Astrocyte of the spinal cord (primary cell): ENCODE results near the gene LMNTD2.

ENCODE experiments used
- DNase-seq: peaks from one replicate; pipeline ENCODE4 v3.0.0; 2011; ENCODE audit warnings: low read depth, low spot score
- H3K4me3 ChIP-seq: 2 replicates; pipeline ENCODE4 v1.5.1; 2011; ENCODE audit warnings: low read depth, mild to moderate bottlenecking, low read length, moderate library complexity
- in situ Hi-C: cut with HindIII; loops from 2 replicates; pipeline ENCODE4 v1.10.0; 2017; ENCODE audit warnings: low sequenced_read_pairs
- TF ChIP-seq, protein P1 (sequence below): IDR thresholded peaks from 2 replicates; pipeline ENCODE4 v1.5.1; 2012; ENCODE audit warnings: low read depth, mild to moderate bottlenecking, low read length, inconsistent platforms

LMNTD2 gene

GRCh38 chr11:562046-562645 lies 1.6 kb upstream of the LMNTD2 start:
- no peak overlapping the region for H3K4me3 ChIP-seq
- TF ChIP-seq, protein P1, sequence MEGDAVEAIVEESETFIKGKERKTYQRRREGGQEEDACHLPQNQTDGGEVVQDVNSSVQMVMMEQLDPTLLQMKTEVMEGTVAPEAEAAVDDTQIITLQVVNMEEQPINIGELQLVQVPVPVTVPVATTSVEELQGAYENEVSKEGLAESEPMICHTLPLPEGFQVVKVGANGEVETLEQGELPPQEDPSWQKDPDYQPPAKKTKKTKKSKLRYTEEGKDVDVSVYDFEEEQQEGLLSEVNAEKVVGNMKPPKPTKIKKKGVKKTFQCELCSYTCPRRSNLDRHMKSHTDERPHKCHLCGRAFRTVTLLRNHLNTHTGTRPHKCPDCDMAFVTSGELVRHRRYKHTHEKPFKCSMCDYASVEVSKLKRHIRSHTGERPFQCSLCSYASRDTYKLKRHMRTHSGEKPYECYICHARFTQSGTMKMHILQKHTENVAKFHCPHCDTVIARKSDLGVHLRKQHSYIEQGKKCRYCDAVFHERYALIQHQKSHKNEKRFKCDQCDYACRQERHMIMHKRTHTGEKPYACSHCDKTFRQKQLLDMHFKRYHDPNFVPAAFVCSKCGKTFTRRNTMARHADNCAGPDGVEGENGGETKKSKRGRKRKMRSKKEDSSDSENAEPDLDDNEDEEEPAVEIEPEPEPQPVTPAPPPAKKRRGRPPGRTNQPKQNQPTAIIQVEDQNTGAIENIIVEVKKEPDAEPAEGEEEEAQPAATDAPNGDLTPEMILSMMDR = no peak
- in situ Hi-C loops = no loop called here
- no peak for DNase-seq

DNA sequence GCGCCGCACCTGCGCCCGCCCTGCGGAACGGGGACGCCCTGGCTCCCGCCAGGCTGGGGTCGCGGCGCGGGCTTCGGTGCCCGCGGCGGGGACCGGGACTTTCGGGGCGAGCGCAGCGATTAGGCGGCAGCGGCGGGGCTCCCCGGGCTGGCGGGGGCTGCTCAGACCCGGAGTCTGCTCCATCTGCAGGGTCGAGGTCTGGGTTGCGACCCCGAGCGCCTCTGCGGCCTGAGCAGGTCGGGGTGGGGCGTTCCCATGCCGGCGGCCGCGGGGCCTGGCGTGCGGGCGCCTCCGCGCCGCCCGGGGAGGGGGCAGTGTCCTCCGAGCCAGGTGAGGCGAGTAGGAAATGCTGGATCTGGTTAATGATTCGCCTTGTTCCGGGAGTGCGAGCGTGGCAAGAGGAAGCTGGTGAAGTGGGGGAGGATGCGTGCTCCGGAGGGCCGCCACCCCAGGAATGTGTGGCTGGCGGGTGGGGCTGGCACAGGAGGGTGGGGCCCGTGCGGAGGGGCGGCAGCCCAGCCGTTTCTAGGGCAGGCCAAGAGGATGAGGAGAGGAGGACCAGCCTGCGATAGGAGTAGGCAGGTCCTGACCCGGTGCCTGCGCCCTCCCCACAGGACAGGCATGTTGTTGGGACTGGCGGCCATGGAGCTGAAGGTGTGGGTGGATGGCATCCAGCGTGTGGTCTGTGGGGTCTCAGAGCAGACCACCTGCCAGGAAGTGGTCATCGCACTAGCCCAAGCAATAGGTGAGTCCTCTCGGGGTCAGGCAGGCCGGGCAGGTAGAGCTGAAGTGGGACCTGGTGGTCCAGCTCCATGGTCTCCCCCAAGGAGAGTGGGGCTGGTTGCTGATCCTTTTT lies 838 bp upstream of the LMNTD2 start:
- TF ChIP-seq, protein P1 = no peak
- H3K4me3 ChIP-seq = peak overlapping the region; percentile 43
- in situ Hi-C loops = no loop called here
- no peak for DNase-seq

- TF ChIP-seq, protein P1 = no peak
- DNase-seq = no peak
- H3K4me3 ChIP-seq = no peak overlapping the region
- in situ Hi-C loops = no loop called here
Observed at GRCh38 chr11:559712-560304, 730 bp downstream of the LMNTD2 start.

- no peak for DNase-seq
- TF ChIP-seq, protein P1 = no peak
- in situ Hi-C loops = no loop called here
- no peak overlapping the region for H3K4me3 ChIP-seq
Observed at GRCh38 chr11:559020-559620, 1.4 kb downstream of the LMNTD2 start.

DNA sequence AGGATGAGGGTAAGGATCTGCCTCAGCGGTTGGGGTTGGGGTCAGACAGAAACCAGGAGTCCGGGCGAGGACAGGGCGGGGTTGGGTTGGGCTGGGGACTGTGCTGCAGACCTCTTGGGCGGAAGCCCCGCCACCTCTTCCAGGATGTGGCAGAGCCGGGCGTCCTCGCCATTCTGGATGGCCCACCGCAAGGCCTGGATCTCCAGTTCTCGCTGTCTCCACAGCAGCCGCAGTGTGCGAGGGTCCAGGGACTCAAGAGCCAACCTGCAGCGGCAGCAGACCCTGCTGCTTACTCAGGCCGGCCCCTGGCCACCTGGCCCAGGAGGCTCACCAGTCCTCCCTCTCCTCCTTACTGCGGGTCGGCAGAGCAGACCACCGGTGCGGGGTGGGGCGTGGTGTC lies 2.0 kb downstream of the LMNTD2 start:
- no peak overlapping the region for H3K4me3 ChIP-seq
- in situ Hi-C loops = no loop called here
- no peak for DNase-seq
- TF ChIP-seq, protein P1 = no peak

GRCh38 chr11:557328-558132 lies 3.0 kb downstream of the LMNTD2 start:
- TF ChIP-seq, protein P1 = no peak
- no peak for DNase-seq
- H3K4me3 ChIP-seq = no peak overlapping the region
- in situ Hi-C loops = no loop called here
